CD14-positive monocyte (primary cell): ENCODE results near the gene RTN4R. TPM values are rescaled to one million over a fixed set of nuclear protein-coding genes. Genes with fewer than 3 reads are reported as not detected.

Source experiments
- DNase-seq, 3 donors: peaks; one replicate each; pipeline ENCODE4 v3.0.0-alpha.2; 2011 to 2022
- H2AFZ ChIP-seq: 2 replicates; pipeline ENCODE4 v1.6.0; 2012; ENCODE audit warnings: mild to moderate bottlenecking, low read depth, low read length, inconsistent platforms; ENCODE audit not compliant: insufficient read depth, poor library complexity, severe bottlenecking
- H3K27ac ChIP-seq, 2 donors: 1 replicate in 1 of 2; 2 replicates in 1 of 2; pipeline ENCODE4 v1.5.1; 2012 to 2013; ENCODE audit warnings: low read length in 2 of 2, control low read depth in 1 of 2, inconsistent platforms in 1 of 2, low read depth in 1 of 2, mild to moderate bottlenecking in 1 of 2
- H3K27me3 ChIP-seq, 2 donors: one replicate each; pipeline versions ENCODE4 v1.6.0 to v1.6.1; 2011 to 2013; ENCODE audit warnings: low read length in 2 of 2; ENCODE audit not compliant: control insufficient read depth in 2 of 2, insufficient read depth in 2 of 2
- H3K36me3 ChIP-seq, 2 donors: replicated peaks in 1 of 2; 1 replicate in 1 of 2; 2 replicates in 1 of 2; pipeline versions ENCODE4 v1.5.1 to v1.6.1; 2012 to 2013; ENCODE audit warnings: low read length in 2 of 2, control low read depth in 1 of 2, inconsistent platforms in 1 of 2, mild to moderate bottlenecking in 1 of 2; ENCODE audit not compliant: insufficient read depth in 2 of 2, control insufficient read depth in 1 of 2
- H3K4me1 ChIP-seq, 2 donors: 1 replicate in 1 of 2; 2 replicates in 1 of 2; pipeline versions ENCODE4 v1.5.1 to v1.6.1; 2012 to 2013; ENCODE audit warnings: low read length in 2 of 2, control low read depth in 1 of 2, inconsistent platforms in 1 of 2, mild to moderate bottlenecking in 1 of 2, moderate library complexity in 1 of 2; ENCODE audit not compliant: insufficient read depth in 2 of 2, control insufficient read depth in 1 of 2
- H3K4me2 ChIP-seq: replicated peaks from 2 replicates; pipeline ENCODE3; 2012; ENCODE audit warnings: low read length, moderate library complexity, mild to moderate bottlenecking; ENCODE audit not compliant: poor library complexity, severe bottlenecking; ENCODE audit errors: extremely low read depth
- H3K4me3 ChIP-seq, 3 experiments: fragments of 200-600 bp in 1 of 3; sonication (generic) in 1 of 3; replicated peaks in 1 of 3; 1 replicate in 2 of 3; 2 replicates in 1 of 3; pipeline ENCODE4 v1.5.1; 2011 to 2013; ENCODE audit warnings: low read length in 3 of 3, mild to moderate bottlenecking in 3 of 3, control low read depth in 2 of 3, low read depth in 2 of 3, inconsistent platforms in 1 of 3, moderate library complexity in 1 of 3
- H3K79me2 ChIP-seq: 2 replicates; pipeline ENCODE4 v1.6.0; 2012; ENCODE audit warnings: mild to moderate bottlenecking, control low read depth, inconsistent platforms, low read length, moderate library complexity; ENCODE audit not compliant: insufficient read depth
- H3K9ac ChIP-seq: 2 replicates; pipeline ENCODE4 v1.6.0; 2017; ENCODE audit warnings: low read length, mild to moderate bottlenecking; ENCODE audit not compliant: insufficient read depth, poor library complexity, severe bottlenecking
- H3K9me3 ChIP-seq, 2 donors: replicated peaks in 1 of 2; 1 replicate in 1 of 2; 2 replicates in 1 of 2; pipeline versions ENCODE4 v1.5.1 to v1.6.1; 2012 to 2013; ENCODE audit warnings: low read length in 2 of 2, control low read depth in 1 of 2; ENCODE audit not compliant: control insufficient read depth in 1 of 2, insufficient read depth in 1 of 2
- H4K20me1 ChIP-seq: 2 replicates; pipeline ENCODE4 v1.6.0; 2012; ENCODE audit warnings: mild to moderate bottlenecking, low read length, control low read depth, moderate library complexity; ENCODE audit not compliant: insufficient read depth
- H3K27ac Mint-ChIP-seq, 7 donors: one replicate each; pipeline ENCODE4 v1.8.0; 2020; ENCODE audit warnings: mild to moderate bottlenecking in 7 of 7, mixed read lengths in 7 of 7, moderate library complexity in 6 of 7, inconsistent platforms in 2 of 7
- H3K27me3 Mint-ChIP-seq, 3 donors: one replicate each; pipeline ENCODE4 v1.8.0; 2021 to 2022; ENCODE audit warnings: low read depth in 3 of 3, mild to moderate bottlenecking in 3 of 3, mixed read lengths in 3 of 3, moderate library complexity in 3 of 3, inconsistent platforms in 1 of 3
- H3K36me3 Mint-ChIP-seq, 2 donors: one replicate each; pipeline ENCODE4 v1.8.0; 2020; ENCODE audit warnings: mixed read lengths in 2 of 2, inconsistent platforms in 1 of 2, mild to moderate bottlenecking in 1 of 2
- H3K4me1 Mint-ChIP-seq: one replicate; pipeline ENCODE4 v1.8.0; 2020; ENCODE audit warnings: mild to moderate bottlenecking, mixed read lengths
- H3K4me3 Mint-ChIP-seq, 2 donors: one replicate each; pipeline ENCODE4 v1.8.0; 2020; ENCODE audit warnings: mild to moderate bottlenecking in 2 of 2, mixed read lengths in 2 of 2, moderate library complexity in 1 of 2
- H3K9me3 Mint-ChIP-seq, 7 donors: one replicate each; pipeline ENCODE4 v1.8.0; 2020 to 2022; ENCODE audit warnings: mixed read lengths in 7 of 7, mild to moderate bottlenecking in 6 of 7, moderate library complexity in 6 of 7, inconsistent platforms in 2 of 7
- WGBS: methylation state at CpG from one replicate; pipeline ENCODE4 v1.1.5; 2013; ENCODE audit warnings: missing lambda C conversion rate; ENCODE audit not compliant: insufficient coverage; 5-methylcytosine and 5-hydroxymethylcytosine counted together
- intact Hi-C, 2 donors: fragments of 100-400 bp; cut with micrococcal nuclease; formaldehyde crosslinking; loops; one replicate each; pipeline versions ENCODE4 v1.15.0 to v1.15.1; 2023
- polyA plus RNA-seq, 3 donors: library from polyadenylated mRNA; depleted of rRNA in 1 of 3; unstranded in 2 of 3; stranded (reverse) in 1 of 3; fragments of 300-500 nt in 2 of 3; fragments of >200 nt in 1 of 3; fragmentation: Illumina TruSeq in 2 of 3; gene quantifications; 1 replicate in 2 of 3; 2 replicates in 1 of 3; pipeline ENCODE4 v1.2.3, GENCODE V29; 2012 to 2021
- TF ChIP-seq, protein P1 (sequence below): fragments of 200-600 bp; IDR thresholded peaks from one replicate; pipeline ENCODE4 v1.8.0; 2022; ENCODE audit warnings: antibody characterized with exemption, mild to moderate bottlenecking

RTN4R gene
- polyA plus RNA-seq, 3 donors, result not detected

DNA sequence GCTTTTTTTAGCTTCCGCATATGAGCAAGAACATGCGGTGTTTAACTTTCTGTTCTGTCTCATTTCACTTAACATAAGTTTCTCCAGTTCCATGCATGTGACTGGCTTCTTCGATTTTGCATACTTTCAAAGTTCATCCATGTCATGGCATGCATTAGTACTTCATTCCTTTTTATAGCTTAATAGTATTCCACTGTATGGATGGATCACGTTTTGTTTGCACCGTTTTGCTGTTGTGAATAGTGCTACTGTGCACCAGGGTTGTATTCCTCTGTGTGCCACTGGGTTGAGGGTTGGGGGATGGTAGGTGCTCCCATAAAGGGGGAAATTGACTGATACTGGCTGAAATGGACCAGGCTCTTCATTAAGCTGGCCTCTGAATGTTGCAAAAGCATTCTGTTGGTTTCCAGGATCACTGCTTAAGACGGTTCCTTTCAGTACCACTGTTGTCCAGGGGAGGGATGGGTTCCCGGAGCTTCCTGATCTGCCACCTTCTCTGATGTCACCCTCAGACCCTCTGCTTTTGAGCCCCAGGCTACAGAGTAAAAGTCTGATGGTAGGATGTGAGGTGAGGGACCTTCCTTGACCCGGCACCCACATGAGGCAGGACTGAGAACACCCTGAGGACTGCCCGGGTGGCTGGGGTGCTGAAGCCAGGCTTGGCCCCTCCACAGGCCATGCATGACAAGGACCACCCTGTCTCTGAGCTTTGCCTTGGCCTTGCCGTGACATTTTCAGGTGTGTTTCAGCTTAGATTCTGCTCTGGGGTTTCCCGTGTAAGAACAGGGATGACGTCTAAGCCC is 27.3 kb upstream of the RTN4R start:
- Mint-ChIP-seq H3K4me3 (no peak overlapping the region), H3K27me3 (peaks cover 0 to 17% (median 11%) of the 10 kb centered on the region in 3 donors), H3K27ac (no peak overlapping the region), H3K9me3 (no peaks in the 10 kb centered on the region), H3K4me1 (peaks cover 5% of the 10 kb centered on the region), H3K36me3 (no peaks in the 10 kb centered on the region)
- TF ChIP-seq, protein P1, sequence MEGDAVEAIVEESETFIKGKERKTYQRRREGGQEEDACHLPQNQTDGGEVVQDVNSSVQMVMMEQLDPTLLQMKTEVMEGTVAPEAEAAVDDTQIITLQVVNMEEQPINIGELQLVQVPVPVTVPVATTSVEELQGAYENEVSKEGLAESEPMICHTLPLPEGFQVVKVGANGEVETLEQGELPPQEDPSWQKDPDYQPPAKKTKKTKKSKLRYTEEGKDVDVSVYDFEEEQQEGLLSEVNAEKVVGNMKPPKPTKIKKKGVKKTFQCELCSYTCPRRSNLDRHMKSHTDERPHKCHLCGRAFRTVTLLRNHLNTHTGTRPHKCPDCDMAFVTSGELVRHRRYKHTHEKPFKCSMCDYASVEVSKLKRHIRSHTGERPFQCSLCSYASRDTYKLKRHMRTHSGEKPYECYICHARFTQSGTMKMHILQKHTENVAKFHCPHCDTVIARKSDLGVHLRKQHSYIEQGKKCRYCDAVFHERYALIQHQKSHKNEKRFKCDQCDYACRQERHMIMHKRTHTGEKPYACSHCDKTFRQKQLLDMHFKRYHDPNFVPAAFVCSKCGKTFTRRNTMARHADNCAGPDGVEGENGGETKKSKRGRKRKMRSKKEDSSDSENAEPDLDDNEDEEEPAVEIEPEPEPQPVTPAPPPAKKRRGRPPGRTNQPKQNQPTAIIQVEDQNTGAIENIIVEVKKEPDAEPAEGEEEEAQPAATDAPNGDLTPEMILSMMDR, result no peak
- no peak overlapping the region for H3K4me3 ChIP-seq
- intact Hi-C loops, result no loop called here
- no peaks in the 10 kb centered on the region for H3K9me3 ChIP-seq
- H2AFZ ChIP-seq, result no peak overlapping the region
- no peak for DNase-seq
- WGBS, result 88% methylated on average over 8 of the region's 12 CpGs
- H3K27me3 ChIP-seq, result peaks cover 2 to 5% of the 10 kb centered on the region in 2 donors
- no peaks in the 10 kb centered on the region for H4K20me1 ChIP-seq
- H3K27ac ChIP-seq, result no peak overlapping the region
- no peak overlapping the region for H3K4me2 ChIP-seq
- peaks cover 7 to 18% of the 10 kb centered on the region in 2 donors for H3K4me1 ChIP-seq
- no peaks in the 10 kb centered on the region for H3K36me3 ChIP-seq
- H3K79me2 ChIP-seq, result no peaks in the 10 kb centered on the region
- H3K9ac ChIP-seq, result no peak overlapping the region

DNA sequence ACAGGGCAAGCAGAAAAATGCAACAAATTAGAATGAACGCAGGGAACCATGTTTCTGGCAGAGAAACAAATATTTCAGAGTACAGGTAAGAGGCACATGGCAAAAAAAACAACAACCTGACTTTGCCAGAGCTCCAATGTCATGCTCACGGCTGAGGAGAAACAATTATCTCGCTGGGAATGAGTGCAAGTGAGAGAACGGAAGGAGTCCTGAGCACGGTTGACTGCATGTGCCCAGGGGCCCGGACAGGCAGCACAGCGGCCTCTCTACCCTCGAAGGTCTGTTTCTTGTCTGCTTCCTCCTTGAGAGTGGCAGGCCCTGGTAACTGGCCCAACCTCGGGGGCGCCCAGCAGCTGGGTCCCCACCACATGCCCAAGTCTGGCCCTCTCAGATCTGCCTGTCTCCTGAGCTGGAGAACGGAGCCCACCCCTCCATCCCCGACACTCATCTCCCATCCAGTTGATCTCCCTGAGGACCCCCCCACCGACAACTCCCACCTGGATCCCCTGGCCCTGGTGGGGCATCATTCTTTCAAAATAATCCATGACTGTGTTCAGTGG is 24.6 kb upstream of the RTN4R start:
- H3K27ac Mint-ChIP-seq, result no peak overlapping the region
- no peaks in the 10 kb centered on the region for H3K36me3 ChIP-seq

More for the DNA sequence above, 24.6 kb upstream of the RTN4R start:
- Mint-ChIP-seq H3K4me1 (no peaks in the 10 kb centered on the region), H3K36me3 (no peaks in the 10 kb centered on the region), H3K27me3 (peaks cover 0 to 4% (median 2%) of the 10 kb centered on the region in 3 donors), H3K9me3 (no peaks in the 10 kb centered on the region), H3K4me3 (no peak overlapping the region)
- TF ChIP-seq, protein P1, result no peak
- Histone ChIP-seq H3K4me2 (no peak overlapping the region), H3K4me1 (no peaks in the 10 kb centered on the region), H4K20me1 (no peaks in the 10 kb centered on the region), H3K9me3 (no peaks in the 10 kb centered on the region), H2AFZ (no peak overlapping the region), H3K27me3 (no peaks in the 10 kb centered on the region), H3K27ac (no peak overlapping the region), H3K79me2 (no peaks in the 10 kb centered on the region), H3K4me3 (no peak overlapping the region), H3K9ac (no peak overlapping the region)
- no peak for DNase-seq
- 83% methylated on average over 12 of the region's 13 CpGs for WGBS
- intact Hi-C loops, result no loop called here
